H9 (cell line): ENCODE measurements around the gene JPH2. TPM values are rescaled to one million over a fixed set of nuclear protein-coding genes. Genes with fewer than 3 reads are reported as not detected.

Source experiments
- DNase-seq: peaks from one replicate; pipeline ENCODE4 v3.0.0-alpha.2; 2017
- H2AFZ ChIP-seq: one replicate; pipeline ENCODE4 v1.6.1; 2013; ENCODE audit warnings: mild to moderate bottlenecking, low read length, control low read depth, moderate library complexity
- H2AK5ac ChIP-seq: 2 replicates; pipeline ENCODE4 v1.6.1; 2013; ENCODE audit warnings: low read length, control low read depth, mixed read lengths; ENCODE audit not compliant: insufficient read length
- H2BK120ac ChIP-seq: one replicate; pipeline ENCODE4 v1.6.1; 2013; ENCODE audit warnings: low read depth, mild to moderate bottlenecking, low read length, control low read depth, inconsistent platforms; ENCODE audit not compliant: poor library complexity, severe bottlenecking
- H2BK12ac ChIP-seq: 2 replicates; pipeline ENCODE4 v1.6.1; 2013; ENCODE audit warnings: low read length, control low read depth, mixed read lengths, low read depth; ENCODE audit not compliant: insufficient read length
- H2BK15ac ChIP-seq: 2 replicates; pipeline ENCODE4 v1.6.1; 2013; ENCODE audit warnings: low read depth, low read length, control low read depth
- H2BK20ac ChIP-seq: one replicate; pipeline ENCODE4 v1.6.1; 2013; ENCODE audit warnings: low read depth, mild to moderate bottlenecking, low read length, control low read depth, inconsistent platforms; ENCODE audit not compliant: poor library complexity, severe bottlenecking
- H2BK5ac ChIP-seq: 2 replicates; pipeline ENCODE4 v1.6.1; 2013; ENCODE audit warnings: low read length, control low read depth, mixed read lengths; ENCODE audit not compliant: insufficient read length
- H3K14ac ChIP-seq: 2 replicates; pipeline ENCODE4 v1.6.1; 2013; ENCODE audit warnings: low read length, control low read depth; ENCODE audit not compliant: insufficient read depth
- H3K18ac ChIP-seq: 2 replicates; pipeline ENCODE4 v1.6.1; 2013; ENCODE audit warnings: low read depth, mild to moderate bottlenecking, mixed read lengths, low read length, control low read depth; ENCODE audit not compliant: insufficient read length
- H3K23ac ChIP-seq: 2 replicates; pipeline ENCODE4 v1.6.1; 2013; ENCODE audit warnings: low read length, control low read depth, mixed read lengths, low read depth; ENCODE audit not compliant: insufficient read length
- H3K23me2 ChIP-seq: 2 replicates; pipeline ENCODE4 v1.6.1; 2013; ENCODE audit warnings: low read depth, mild to moderate bottlenecking, mixed read lengths, low read length, control low read depth; ENCODE audit not compliant: insufficient read length, poor library complexity, severe bottlenecking
- H3K27ac ChIP-seq: 2 replicates; pipeline ENCODE4 v1.5.1; 2013; ENCODE audit warnings: low read length, control low read depth, mixed read lengths, low read depth; ENCODE audit not compliant: insufficient read length
- H3K27me3 ChIP-seq: 2 replicates; pipeline ENCODE4 v1.6.1; 2013; ENCODE audit warnings: low read length, control low read depth, inconsistent platforms; ENCODE audit not compliant: insufficient read depth
- H3K4ac ChIP-seq: 2 replicates; pipeline ENCODE4 v1.6.1; 2013; ENCODE audit warnings: low read depth, mild to moderate bottlenecking, control low read depth, inconsistent platforms, low read length, moderate library complexity
- H3K4me1 ChIP-seq: 2 replicates; pipeline ENCODE4 v1.6.1; 2013; ENCODE audit warnings: low read length, control low read depth, inconsistent platforms; ENCODE audit not compliant: insufficient read depth
- H3K4me2 ChIP-seq: 2 replicates; pipeline ENCODE4 v1.6.1; 2013; ENCODE audit warnings: low read length, control low read depth, mixed read lengths; ENCODE audit not compliant: insufficient read length, insufficient read depth
- H3K56ac ChIP-seq: 2 replicates; pipeline ENCODE4 v1.6.1; 2013; ENCODE audit warnings: low read depth, mild to moderate bottlenecking, mixed read lengths, low read length, control low read depth; ENCODE audit not compliant: insufficient read length
- H3K79me1 ChIP-seq: 2 replicates; pipeline ENCODE4 v1.6.1; 2013; ENCODE audit warnings: low read depth, mild to moderate bottlenecking, moderate library complexity, low read length, control low read depth, inconsistent platforms; ENCODE audit not compliant: insufficient read depth, poor library complexity, severe bottlenecking
- H3K79me2 ChIP-seq: 2 replicates; pipeline ENCODE4 v1.6.1; 2013; ENCODE audit warnings: low read length, control low read depth, inconsistent platforms; ENCODE audit not compliant: insufficient read depth
- H3K9ac ChIP-seq: 2 replicates; pipeline ENCODE4 v1.6.1; 2013; ENCODE audit warnings: low read length, control low read depth, mixed read lengths; ENCODE audit not compliant: insufficient read length; ENCODE audit errors: extremely low read depth
- H3K9me3 ChIP-seq: one replicate; pipeline ENCODE4 v1.6.1; 2013; ENCODE audit warnings: low read depth, low read length, inconsistent platforms; ENCODE audit not compliant: control insufficient read depth
- H3T11ph ChIP-seq: one replicate; pipeline ENCODE4 v1.6.1; 2013; ENCODE audit warnings: mild to moderate bottlenecking, low read length, control low read depth, inconsistent platforms
- H4K20me1 ChIP-seq: one replicate; pipeline ENCODE4 v1.6.1; 2013; ENCODE audit not compliant: control insufficient read depth, insufficient read length, insufficient read depth
- H4K5ac ChIP-seq: 2 replicates; pipeline ENCODE4 v1.6.1; 2013; ENCODE audit warnings: low read depth, mild to moderate bottlenecking, mixed read lengths, low read length, control low read depth; ENCODE audit not compliant: insufficient read length
- H4K8ac ChIP-seq: replicated peaks from 2 replicates; pipeline ENCODE4 v1.6.1; 2013; ENCODE audit warnings: low read length, control low read depth, mixed read lengths, low read depth; ENCODE audit not compliant: insufficient read length
- H4K91ac ChIP-seq: 2 replicates; pipeline ENCODE4 v1.6.1; 2013; ENCODE audit warnings: low read depth, mild to moderate bottlenecking, moderate library complexity, mixed read lengths, low read length, control low read depth; ENCODE audit not compliant: insufficient read length
- H3K27ac Mint-ChIP-seq, 3 experiments: 2 replicates in 2 of 3; 3 replicates in 1 of 3; pipeline ENCODE4 v1.8.0; 2020 to 2021; ENCODE audit warnings: mixed read lengths in 3 of 3, mild to moderate bottlenecking in 1 of 3, moderate library complexity in 1 of 3
- H3K27me3 Mint-ChIP-seq: 2 replicates; pipeline ENCODE4 v1.8.0; 2021; ENCODE audit warnings: low read depth, mild to moderate bottlenecking, moderate library complexity, mixed read lengths
- H3K36me3 Mint-ChIP-seq, 3 experiments: 2 replicates in 2 of 3; 3 replicates in 1 of 3; pipeline ENCODE4 v1.8.0; 2020 to 2021; ENCODE audit warnings: low read depth in 3 of 3, mixed read lengths in 3 of 3; ENCODE audit not compliant: insufficient read depth in 1 of 3
- H3K4me1 Mint-ChIP-seq, 2 experiments: 2 replicates each; pipeline ENCODE4 v1.8.0; 2020; ENCODE audit warnings: mixed read lengths in 2 of 2
- H3K4me3 Mint-ChIP-seq, 2 experiments: 2 replicates in 1 of 2; 3 replicates in 1 of 2; pipeline ENCODE4 v1.8.0; 2020 to 2021; ENCODE audit warnings: mild to moderate bottlenecking in 2 of 2, mixed read lengths in 2 of 2, moderate library complexity in 1 of 2
- H3K9me3 Mint-ChIP-seq, 2 experiments: 2 replicates in 1 of 2; 3 replicates in 1 of 2; pipeline ENCODE4 v1.8.0; 2020; ENCODE audit warnings: mild to moderate bottlenecking in 2 of 2, mixed read lengths in 2 of 2, moderate library complexity in 1 of 2
- total RNA-seq: library from RNA; stranded (reverse); gene quantifications from 2 replicates; pipeline ENCODE4 v1.2.1, GENCODE V29; 2021
- TF ChIP-seq, protein P1 (sequence below): fragments of 200-600 bp; sonication (generic); conservative IDR thresholded peaks from 3 replicates; pipeline ENCODE4 v1.8.0; 2021; ENCODE audit warnings: antibody characterized with exemption, mild to moderate bottlenecking

Gene JPH2
- total RNA-seq, 1 experiment from 2014 or later: 0.31 TPM

DNA sequence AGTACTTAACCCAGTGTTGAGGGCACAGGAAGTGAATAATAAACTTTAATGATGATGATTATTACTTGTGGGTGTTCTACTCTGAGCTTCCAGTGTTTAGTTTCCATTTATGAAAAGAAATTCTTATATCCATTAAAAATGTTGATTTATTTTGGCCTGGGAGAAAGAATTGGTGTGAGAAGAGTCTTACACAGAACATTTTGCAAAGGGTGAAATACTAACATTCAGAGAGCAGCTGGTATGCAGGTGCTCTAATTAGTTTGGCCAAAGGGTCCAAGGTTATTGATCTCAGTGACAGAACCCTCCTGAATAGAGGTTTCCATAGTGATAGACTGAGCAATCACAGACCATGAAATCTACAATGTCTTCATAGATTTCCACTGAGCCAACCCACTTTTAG, 19.1 kb upstream of the JPH2 start:
- Histone ChIP-seq H2AK5ac (no peak overlapping the region), H3K9ac (no peak overlapping the region), H3K27ac (no peak overlapping the region), H2BK20ac (no peak overlapping the region), H4K8ac (no peak overlapping the region), H3K9me3 (no peaks in the 10 kb centered on the region), H3K14ac (no peak overlapping the region), H3K18ac (no peak overlapping the region), H2BK15ac (no peak overlapping the region), H2BK120ac (no peak overlapping the region), H3K56ac (no peak overlapping the region), H4K91ac (no peak overlapping the region), H2BK5ac (no peak overlapping the region), H3K79me2 (peaks cover 21% of the 10 kb centered on the region), H3K23me2 (peaks cover 8% of the 10 kb centered on the region), H3K4me1 (no peaks in the 10 kb centered on the region), H2BK12ac (no peak overlapping the region), H3K23ac (no peak overlapping the region), H2AFZ (no peak overlapping the region), H4K5ac (no peak overlapping the region), H3K27me3 (no peaks in the 10 kb centered on the region), H3K4me2 (no peak overlapping the region), H3K4ac (no peak overlapping the region), H4K20me1 (no peaks in the 10 kb centered on the region), H3T11ph (no peak overlapping the region), H3K79me1 (peaks cover 5% of the 10 kb centered on the region)
- H3K36me3 Mint-ChIP-seq: peaks cover 19 to 47% (median 43%) of the 10 kb centered on the region in 3 experiments
- H3K4me1 Mint-ChIP-seq: peaks cover 17 to 25% of the 10 kb centered on the region in 2 experiments
- TF ChIP-seq, protein P1, sequence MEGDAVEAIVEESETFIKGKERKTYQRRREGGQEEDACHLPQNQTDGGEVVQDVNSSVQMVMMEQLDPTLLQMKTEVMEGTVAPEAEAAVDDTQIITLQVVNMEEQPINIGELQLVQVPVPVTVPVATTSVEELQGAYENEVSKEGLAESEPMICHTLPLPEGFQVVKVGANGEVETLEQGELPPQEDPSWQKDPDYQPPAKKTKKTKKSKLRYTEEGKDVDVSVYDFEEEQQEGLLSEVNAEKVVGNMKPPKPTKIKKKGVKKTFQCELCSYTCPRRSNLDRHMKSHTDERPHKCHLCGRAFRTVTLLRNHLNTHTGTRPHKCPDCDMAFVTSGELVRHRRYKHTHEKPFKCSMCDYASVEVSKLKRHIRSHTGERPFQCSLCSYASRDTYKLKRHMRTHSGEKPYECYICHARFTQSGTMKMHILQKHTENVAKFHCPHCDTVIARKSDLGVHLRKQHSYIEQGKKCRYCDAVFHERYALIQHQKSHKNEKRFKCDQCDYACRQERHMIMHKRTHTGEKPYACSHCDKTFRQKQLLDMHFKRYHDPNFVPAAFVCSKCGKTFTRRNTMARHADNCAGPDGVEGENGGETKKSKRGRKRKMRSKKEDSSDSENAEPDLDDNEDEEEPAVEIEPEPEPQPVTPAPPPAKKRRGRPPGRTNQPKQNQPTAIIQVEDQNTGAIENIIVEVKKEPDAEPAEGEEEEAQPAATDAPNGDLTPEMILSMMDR: no peak
- H3K27ac Mint-ChIP-seq: peak overlapping the region in 1 of 3 experiments; percentile 49; a peak in 1 of 7 replicates
- DNase-seq: no peak
- H3K9me3 Mint-ChIP-seq: peaks cover 0 to 2% of the 10 kb centered on the region in 2 experiments; a peak in 2 of 5 replicates
- no peak overlapping the region for H3K4me3 Mint-ChIP-seq
- no peaks in the 10 kb centered on the region for H3K27me3 Mint-ChIP-seq
